Adrenal gland (tissue), 5 donors: ENCODE results near the gene ZNF568.

Experiments used
- CTCF ChIP-seq, 6 experiments: fragments of 450-650 bp in 4 of 6; fragments of 200-600 bp in 2 of 6; sonication (generic) in 1 of 6; IDR thresholded peaks; 1 replicate in 5 of 6; 2 replicates in 1 of 6; pipeline versions ENCODE4 v1.5.1 to v1.8.0; 2016 to 2021; ENCODE audit warnings: antibody characterized with exemption in 6 of 6, mild to moderate bottlenecking in 2 of 6, moderate library complexity in 1 of 6
- POLR2A ChIP-seq, 2 donors: fragments of 450-650 bp; IDR thresholded peaks; one replicate each; pipeline ENCODE4 v1.6.1; 2017; ENCODE audit warnings: antibody characterized with exemption in 2 of 2, mild to moderate bottlenecking in 2 of 2, moderate library complexity in 1 of 2
- donor health status: DM: no; HTN: no; CAD: no.

GRCh38 chr19:37014456-37014855 lies 98.3 kb downstream of the ZNF568 start:
- TF ChIP-seq CTCF (IDR thresholded peaks at IDR 0.05) (no peak), POLR2A (IDR thresholded peaks at IDR 0.05) (no peak)
